ENCODE measurements around the gene MLH1.

MLH1 gene

DNA sequence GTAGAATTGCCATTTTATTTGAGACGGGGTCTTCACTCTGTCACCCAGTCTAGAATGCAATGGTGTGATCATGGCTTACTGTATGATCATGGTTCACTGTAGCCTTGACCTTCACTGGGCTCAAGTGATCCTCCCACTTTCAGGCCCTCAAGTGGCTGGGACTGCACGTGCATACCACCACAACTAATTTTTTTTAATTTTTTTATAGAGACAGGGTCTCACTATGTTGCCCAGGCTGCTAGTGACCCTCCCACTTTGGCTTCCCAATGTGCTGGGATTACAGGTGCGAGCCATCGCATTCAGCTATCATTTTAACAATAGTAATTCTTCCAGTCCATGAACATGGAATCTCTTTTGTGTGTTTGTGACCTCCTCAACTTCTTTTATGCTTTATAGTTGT is 12.3 kb upstream of the MLH1 start:
- DNase-seq, result no peak

DNA sequence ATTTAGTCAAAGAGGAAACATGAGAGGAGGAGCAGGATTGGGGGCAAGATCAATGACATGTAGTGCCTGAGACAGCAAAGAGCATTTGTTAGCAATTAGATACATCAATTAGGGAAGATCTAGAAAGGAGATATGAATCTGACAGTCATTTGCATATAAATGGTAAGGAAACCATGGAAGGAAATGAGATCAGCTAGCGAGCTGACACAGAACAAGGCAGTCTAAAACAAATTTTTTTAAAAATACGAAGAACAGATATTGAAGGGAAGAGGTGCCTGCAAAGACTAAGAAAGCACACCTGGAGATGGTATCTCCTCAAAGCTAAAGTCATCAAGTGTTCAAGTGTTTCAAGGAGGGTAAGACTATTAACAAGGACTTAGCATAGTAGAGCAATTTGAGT is 5.0 kb upstream of the MLH1 start:
- DNase-seq, result no peak

DNA sequence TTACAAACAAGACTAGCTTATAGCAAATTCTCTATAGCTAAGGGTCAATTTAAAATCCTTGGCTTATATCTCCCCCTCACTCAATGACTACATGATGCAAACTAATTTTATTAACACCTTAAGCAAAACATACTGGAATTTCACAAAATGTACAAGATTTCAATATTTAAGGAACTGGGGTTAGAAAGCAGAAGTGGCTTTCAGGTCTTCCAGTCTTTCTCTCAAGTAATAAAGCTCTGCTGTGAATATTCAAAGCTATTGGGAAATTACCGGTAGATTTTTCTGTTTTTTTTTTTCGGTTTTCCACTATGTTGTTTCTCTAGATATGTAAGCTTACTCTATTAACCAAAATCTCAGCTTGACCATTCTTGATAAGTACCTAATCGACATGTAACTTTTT is 4.3 kb upstream of the MLH1 start:
- DNase-seq, result no peak

DNA sequence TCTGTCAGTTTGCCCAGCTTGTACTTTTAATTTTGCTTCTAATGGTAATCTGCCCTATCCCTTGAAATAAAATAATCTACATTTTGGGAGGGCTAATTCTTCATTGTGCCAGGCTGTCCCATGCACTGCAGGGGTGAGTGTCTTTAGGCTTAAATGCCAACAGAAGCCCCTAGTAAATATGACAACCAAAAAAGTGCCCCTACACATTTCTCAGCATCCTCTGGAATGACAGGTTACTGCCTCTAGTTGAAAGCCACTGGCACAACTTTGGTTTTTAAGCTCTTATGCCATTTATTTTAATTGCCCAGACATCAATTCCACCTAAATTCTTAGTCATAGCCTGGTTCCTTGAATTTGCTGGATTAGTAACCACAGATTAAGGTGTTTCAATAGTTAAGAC is 3.8 kb upstream of the MLH1 start:
- DNase-seq, result no peak

DNA sequence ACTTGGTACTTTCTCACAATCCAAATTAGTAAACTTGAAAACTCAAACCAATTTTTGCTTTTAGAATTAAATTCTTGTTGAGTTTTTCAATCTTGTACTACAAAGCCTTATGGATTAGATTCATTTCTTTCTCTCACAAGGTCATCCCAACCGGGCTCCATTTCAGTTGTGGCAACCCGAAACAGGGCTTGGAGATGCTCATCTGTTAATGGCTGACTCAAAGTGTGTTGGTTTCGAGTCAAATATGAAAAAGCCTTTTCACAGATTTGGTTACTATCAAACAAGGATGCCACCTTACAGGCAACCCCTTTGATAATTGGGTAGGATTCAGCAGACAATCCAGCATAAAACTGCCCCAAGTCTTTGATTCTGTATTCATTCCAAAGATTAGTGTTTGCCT is 2.2 kb upstream of the MLH1 start:
- no peak for DNase-seq

DNA sequence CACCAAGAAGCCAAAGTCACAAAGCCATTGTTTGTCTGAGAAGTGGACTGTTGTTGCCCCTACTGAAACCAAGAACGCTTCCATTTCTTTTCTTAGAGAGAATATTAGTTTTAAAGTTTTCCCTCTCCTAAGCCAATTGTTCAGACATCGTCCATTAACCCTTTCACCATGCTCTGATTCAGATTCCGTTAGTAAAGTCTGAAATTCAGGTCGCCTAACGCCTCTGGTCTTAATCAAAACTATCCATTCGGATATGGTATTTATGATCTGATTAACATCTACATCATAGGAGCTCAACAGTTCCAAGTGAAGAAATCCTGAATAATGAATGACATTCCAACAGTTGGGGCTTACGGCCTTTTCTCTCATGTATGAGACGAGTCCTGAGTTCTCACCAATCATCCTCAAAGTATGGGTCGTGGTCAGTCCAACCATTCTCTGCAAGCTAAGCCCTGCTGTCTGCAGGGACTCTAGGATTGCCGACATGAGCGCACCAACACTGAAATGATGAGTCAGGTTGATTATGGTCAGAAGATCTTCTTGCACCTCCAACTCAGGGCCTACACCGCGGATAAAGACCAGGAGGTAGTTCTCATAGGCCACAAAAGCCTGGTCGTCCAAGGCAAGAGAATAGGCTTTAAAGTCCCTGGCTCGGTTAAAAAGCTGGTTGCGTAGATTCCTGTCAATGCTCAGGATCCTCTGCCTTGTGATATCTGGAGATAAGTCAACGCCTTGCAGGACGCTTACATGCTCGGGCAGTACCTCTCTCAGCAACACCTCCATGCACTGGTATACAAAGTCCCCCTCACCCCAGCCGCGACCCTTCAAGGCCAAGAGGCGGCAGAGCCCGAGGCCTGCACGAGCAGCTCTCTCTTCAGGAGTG is 1.2 kb upstream of the MLH1 start:
- DNase-seq, result no peak

GRCh38 chr3:36992806-36993325 is 452 bp upstream of the MLH1 start, which contains the start of gene EPM2AIP1:
TSS of gene EPM2AIP1 (minus strand) at chr3:36993131. CDS start at chr3:36993077, 54 bp downstream.
- DNase-seq, result no peak

- no peak for DNase-seq
Observed at GRCh38 chr3:37014620-37015019, 21.3 kb downstream of the MLH1 start.

DNA sequence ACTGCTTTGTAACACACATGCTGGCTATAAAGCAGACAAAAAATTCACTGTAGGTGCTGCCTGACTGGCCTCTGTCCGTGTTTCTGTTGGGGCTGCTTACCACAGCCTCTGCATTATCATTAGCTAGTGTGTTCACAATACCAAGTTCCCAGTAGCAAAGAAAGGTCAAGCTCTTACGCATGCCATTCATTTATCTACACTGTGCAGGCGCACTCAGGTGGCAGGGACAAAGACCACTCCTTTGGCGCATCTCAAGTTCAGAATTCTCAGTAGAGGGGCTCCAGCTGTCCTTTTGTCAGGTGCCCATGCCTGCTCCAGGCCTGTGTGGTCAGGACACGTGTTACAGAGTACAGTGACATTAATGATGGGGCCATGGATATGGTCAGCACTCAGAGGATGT is 22.3 kb downstream of the MLH1 start:
- DNase-seq, result no peak

- no peak for DNase-seq
Observed at GRCh38 chr3:37016903-37017302, 23.6 kb downstream of the MLH1 start.

DNA sequence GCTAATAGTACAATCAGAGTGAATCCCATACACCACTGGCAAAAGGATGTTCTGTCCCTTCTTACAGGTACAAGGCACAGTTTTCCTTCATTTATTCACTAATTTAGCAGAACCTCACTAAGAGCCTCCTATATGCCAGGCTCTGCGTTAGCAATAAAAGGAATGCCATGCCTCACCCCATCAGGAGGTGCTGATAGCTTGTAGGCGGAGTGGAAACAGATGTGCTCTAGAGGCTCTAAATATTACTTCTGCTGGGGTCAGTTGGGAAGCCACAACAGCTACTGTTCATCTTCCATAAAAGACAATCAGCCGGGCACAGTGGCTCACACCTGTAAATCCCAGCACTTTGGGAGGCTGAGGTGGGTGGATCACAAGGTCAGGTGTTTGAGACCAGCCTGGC is 24.4 kb downstream of the MLH1 start:
- DNase-seq, result no peak

- DNase-seq, result no peak
Observed at GRCh38 chr3:37024092-37024491, 30.8 kb downstream of the MLH1 start.

DNA sequence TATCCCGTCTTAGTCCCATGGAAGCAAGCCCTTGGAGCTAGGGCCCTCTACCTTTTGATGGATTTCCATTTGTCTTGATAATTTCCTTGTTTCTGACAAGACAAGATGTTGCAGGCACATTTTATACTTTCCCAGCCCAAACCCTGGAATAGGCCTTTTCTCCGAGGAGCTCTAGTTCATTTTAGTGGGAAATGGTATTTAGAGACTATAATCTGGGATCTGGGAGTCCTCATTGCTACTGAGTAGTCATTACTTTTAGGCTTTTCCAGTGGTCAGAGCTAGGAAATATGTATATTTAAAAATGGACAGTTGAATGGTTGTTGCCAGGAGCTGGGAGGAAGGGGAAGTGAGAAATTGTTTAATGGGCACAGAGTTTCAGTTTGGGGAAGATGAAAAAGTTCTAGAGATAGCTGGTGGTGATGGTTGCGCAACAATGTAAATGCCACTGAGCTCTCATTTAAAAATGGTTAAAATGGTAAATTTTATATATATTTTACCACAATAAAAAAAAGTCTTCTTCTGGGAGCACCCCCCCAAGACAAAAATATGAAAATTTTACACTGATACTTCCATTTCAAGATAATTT is 31.6 kb downstream of the MLH1 start:
- DNase-seq, result no peak

DNA sequence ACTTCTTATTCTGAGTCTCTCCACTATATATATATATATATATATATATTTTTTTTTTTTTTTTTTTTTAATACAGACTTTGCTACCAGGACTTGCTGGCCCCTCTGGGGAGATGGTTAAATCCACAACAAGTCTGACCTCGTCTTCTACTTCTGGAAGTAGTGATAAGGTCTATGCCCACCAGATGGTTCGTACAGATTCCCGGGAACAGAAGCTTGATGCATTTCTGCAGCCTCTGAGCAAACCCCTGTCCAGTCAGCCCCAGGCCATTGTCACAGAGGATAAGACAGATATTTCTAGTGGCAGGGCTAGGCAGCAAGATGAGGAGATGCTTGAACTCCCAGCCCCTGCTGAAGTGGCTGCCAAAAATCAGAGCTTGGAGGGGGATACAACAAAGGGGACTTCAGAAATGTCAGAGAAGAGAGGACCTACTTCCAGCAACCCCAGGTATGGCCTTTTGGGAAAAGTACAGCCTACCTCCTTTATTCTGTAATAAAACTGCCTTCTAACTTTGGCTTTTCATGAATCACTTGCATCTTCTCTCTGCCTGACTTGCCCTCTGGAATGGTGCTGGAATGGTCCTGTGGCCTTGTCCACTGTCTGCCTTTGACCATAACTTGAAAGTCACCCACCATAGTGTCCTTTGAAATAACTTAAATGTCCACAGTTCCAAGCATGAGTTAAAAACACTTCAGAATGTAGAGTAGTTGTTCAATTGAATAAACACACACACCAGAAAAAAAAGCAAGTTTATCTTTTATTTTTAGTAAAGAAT is 32.4 kb downstream of the MLH1 start:
- no peak for DNase-seq

GRCh38 chr3:37026851-37027250 is 33.5 kb downstream of the MLH1 start:
- DNase-seq, result no peak

DNA sequence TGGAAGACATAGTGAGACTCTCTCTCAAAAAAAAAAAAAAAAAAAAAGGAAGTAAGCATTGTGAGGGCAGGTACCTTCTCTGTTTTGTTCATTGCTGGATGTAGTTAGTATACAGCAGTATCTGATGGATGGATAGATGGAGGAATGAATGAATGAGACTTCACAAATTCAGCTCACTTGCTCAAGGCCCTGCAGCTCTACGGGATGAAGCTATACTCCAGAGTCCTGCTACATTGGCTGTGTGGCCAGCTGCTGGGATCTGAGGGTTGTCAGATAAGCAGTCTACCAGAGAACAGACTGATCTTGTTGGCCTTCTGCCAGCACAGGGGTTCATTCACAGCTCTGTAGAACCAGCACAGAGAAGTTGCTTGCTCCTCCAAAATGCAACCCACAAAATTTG is 35.0 kb downstream of the MLH1 start:
- peak; percentile 49 for DNase-seq

DNA sequence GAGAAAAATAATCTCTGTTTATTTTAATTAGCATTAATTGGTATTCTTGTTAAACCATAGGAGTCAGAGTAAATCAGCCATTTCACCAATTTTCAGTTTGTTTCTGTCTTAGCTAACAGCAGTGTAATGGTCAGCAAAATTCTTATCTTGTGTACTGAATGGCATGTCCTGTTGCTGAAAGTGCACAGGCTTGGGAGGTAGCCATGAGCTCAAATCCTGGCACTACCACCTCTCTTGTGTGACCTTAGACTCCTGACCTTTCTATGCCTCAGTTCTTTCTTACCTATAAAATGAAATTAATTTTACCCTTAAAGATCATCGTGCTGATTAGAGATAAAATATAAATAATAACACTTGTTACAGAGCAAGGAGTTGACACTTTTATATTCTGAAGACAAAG is 35.8 kb downstream of the MLH1 start:
- no peak for DNase-seq

- DNase-seq, result no peak
Observed at GRCh38 chr3:37029516-37030163, 36.3 kb downstream of the MLH1 start.

DNA sequence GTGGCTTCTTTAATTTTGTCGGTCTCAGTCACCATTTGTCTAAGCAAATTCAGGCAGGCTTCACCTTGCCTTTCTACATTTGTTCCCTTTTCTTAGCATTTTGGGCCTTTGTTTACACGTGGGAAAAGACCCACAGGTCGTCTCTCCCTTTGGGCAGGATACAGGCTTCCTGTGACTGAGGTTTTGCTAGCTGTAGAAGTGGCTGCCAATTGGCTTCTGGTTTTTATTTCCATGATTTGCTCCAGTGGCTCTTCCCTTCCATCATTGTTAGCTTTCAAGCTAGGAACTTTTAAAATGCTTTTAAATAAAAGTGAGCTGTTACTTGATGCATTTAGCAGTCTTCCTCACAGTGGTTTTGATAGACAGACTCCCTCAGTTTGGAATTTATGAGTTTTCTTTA is 37.3 kb downstream of the MLH1 start:
- peak; percentile 40 for DNase-seq

DNA sequence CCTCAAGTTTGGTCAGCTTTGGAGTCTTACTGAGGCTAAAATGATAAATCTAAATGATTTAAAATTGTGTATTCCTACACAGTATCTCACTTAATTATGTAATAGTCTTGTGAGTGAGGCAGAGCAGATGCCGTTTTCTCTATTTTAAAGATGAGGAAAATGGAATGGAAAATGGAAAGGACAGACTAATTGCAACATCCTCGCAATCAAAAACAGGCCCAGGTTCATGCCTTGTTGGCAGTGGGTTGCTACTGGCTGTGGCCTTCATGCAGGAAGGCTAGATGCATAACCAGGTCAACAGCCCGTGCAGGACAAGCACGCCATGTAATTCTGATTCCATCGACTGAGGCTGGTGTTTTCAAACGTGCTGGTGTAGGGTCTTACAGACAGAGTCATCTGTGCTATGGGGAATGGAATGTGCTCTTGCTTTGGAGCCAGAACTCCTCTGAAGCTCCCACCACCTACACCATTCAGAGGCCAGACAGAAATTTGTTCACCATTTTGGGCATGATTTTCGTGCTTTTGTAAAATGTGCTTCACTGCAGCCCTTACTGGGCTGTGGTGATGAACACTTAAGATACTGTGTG is 37.9 kb downstream of the MLH1 start:
- no peak for DNase-seq

GRCh38 chr3:37032961-37033360 is 39.6 kb downstream of the MLH1 start:
- DNase-seq, result peak; percentile 51

- no peak for DNase-seq
Observed at GRCh38 chr3:37037352-37037751, 44.0 kb downstream of the MLH1 start.
